Suprapubic skin (tissue), 4 donors: ENCODE data around the gene NDUFS8.

ENCODE experiments used
- POLR2A ChIP-seq, 2 donors: fragments of 450-650 bp; IDR thresholded peaks; one replicate each; pipeline ENCODE4 v1.6.1; 2017; ENCODE audit warnings: antibody characterized with exemption in 2 of 2, mild to moderate bottlenecking in 2 of 2, moderate library complexity in 2 of 2
- POLR2AphosphoS5 ChIP-seq, 3 donors: sonication (generic); formaldehyde crosslinking; IDR thresholded peaks; one replicate each; pipeline ENCODE4 v1.6.1; 2017; ENCODE audit warnings: antibody characterized with exemption in 3 of 3

DNA sequence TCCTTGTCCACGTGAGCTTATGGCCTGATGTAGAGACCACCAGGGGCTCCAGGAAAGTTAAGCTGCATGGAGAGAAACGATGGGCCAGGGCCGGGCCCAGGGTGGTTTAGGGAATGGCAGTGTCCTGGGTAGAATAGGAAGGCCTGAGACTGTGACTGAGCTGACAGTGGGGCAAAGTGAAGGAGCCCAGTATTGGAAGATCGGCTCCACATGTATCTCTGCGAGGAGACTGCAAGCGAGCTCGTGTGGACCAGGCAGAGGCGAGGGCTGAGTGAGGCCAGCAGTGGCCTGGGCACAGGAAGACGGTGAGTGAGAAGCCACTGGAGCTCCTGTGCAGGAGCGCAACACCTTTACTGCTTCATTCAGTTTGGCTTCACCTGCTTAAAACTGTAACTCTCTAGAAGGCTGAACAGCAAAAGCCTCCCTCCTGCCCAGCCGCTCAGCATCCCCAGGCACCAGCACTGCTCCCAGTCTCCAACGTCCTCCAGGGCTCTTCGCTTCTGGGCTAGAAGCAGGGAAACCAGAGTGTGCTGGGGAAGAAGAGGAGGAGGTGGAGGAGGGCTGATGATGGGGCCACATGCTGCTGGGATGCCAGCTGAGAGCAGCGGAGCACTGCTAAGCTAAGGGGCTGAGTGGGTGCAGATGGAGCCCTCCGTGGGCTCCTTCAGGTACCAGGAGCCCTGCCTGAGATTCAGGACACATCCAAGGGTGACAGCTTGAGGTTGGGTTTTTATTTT lies 21.8 kb downstream of the NDUFS8 start:
- no peak for TF ChIP-seq POLR2A (IDR thresholded peaks at IDR 0.05)
- no peak for TF ChIP-seq POLR2AphosphoS5 (IDR thresholded peaks at IDR 0.05)
